Iris pigment epithelial cell (primary cell): ENCODE data around the gene LXN.

Experiments used
- DNase-seq: peaks from one replicate; pipeline ENCODE4 v3.0.0-alpha.2; 2011; ENCODE audit warnings: low read depth

The LXN gene

DNA sequence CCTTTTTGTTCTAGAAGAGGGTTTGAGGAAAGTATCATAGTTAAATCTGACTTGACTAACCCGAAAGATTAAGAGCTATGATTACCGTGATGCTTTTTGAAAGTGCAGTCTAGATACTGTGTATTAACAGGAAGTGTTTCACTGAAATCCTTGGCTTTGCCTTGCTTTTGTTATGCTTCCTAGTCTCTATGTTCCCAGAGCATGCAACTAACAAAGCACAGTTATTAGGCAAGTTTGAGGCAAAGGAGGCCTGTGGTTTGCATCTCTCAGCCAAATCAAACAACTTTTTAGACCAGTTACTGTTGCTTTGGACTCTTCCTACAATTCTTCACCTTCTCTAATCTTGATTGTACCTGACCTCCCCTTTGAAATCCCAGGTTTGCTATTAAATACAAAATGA, 3.9 kb downstream of the LXN start:
- peak; percentile 89 for DNase-seq

DNA sequence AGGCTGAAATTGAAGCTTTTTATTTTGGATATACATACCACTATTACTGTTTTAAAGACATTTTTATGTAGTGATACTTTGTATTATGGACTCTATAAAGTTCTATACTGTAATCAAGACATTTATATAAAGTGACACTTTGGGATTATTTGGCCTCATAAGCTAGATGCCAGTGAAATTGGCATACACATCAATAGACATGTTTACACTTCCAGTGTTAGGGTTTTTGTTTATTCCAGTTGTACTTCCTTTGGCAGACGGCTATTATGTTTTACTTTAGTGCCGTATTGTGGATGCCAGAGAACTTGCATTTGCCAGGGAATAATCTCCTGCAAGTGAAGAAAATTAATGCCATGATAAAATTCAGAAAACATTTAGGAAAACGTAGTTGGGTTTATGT, 6.0 kb downstream of the LXN start:
- DNase-seq, result no peak

DNA sequence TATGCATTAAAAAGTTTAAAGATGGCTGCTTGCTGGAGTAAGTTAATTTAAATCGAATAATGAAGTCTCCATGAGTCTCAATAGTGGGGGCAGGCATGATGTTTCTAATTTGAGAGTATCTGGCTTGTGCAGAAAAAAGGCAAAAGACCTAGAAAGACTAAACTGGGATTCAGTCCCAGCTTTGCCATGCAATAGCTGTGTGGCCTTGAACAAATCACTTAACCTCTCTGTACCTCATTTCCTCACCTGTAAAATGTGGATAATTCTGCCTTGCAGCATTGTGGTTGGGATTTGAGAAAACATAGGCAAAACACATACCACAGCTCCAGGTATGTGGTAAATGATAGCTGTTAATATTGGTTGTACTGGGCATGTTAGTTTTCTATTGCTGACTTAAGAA, 8.6 kb downstream of the LXN start:
- DNase-seq, result no peak

DNA sequence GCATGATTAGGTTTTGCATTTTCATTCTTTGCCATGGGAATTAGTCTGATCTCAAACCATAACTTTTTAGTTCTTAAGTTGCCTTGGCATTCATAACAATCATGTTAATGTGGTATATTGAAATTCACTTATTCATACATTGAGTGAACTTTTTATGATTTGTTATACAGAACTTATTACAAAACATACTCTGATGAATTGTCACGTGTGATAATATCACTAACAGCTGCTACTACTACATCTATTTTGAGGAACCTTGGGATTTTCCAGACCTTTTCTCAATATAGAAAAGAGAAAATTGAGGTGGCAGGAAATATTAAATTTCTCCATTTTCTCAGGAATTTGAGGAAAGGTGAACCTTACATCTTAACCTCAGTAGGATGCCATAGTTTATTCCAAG, 9.2 kb downstream of the LXN start:
- DNase-seq, result no peak

DNA sequence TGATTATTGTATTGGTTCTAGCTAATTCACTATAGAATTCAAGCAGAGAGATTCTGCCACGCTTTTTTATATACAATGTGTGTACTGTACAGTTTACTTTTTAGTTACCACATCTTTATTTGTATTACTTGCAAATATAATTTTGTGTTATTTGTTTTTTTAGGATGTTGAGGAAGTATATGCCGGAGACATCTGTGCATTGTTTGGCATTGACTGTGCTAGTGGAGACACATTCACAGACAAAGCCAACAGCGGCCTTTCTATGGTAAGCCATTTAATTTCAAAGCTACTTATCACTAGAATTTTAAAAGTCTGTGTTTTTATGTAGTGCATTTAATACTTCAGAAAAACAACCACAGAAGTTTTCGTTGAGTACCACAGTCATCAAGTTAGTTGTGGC, 11.7 kb downstream of the LXN start:
- no peak for DNase-seq

DNA sequence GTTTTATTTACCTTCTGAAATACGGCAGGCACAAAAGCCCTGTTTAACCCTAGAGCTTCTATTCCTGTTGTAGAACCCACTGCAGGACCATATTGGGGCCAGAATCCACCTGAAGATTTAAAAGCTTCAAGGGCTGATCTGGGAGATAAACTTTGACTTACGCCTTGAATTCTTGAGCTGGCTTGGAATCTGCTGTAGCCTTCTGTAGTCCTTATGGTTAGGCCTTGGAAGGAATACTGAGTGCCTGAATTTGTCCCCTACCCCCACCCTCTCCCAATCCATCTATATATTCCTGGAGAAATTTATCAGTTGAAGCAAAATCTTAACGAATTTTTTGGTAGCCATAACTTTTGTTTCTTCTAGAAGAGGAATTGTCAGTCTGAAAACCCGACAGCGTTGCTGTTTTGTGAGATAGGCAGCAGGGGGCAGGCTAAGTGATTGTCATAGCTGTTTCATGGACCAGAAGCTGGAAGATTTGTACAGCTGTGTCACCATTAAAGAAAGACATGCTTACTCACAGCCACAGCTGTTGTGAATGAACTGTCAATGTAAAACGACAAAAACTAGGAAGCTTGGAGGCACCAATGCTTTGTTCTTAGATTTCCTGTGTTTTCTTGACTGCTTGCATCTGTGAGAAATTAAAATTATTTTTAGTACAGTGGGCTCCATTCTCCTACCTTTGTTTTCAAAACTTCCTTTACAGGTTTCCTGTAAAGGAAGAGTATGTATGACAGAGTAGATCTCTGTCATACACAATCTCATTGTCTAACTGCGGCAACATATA, 12.8 kb downstream of the LXN start:
- peak; percentile 80 for DNase-seq

DNA sequence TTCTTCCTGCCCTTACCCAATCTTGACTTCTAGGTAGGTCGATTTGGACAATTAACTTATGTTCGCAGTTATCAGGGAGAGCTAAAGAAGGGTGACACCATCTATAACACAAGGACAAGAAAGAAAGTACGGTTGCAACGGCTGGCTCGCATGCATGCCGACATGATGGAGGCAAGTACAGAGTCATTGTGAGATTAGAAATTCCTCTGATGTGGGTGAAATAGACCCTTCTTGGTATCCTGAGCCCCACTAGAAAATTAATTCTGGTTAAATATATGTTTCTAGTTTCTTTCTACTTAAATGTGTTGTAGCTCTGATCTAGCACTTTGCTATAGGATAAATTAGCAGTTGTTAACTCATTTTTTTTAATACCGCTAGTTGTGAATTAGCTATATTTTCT, 13.6 kb downstream of the LXN start:
- no peak for DNase-seq

DNA sequence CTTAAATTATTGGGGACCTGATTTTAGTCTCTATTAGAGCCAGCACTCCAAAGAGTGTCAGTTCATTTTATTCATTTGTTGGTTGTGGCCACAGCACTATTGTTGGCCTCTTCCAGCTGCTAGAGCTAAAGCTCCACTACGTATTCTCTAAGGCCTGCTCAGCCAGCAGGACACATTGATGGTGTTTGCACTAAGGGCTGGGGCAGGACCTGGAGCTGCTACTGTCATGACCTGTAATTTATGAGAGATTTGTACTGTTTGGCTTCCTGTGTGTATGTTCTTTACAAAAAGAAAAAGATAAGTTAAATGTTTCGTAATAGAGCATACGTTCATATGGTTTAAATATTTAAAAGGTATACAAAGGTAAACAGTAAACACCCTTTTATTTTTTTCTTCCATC, 20.0 kb downstream of the LXN start:
- no peak for DNase-seq

DNA sequence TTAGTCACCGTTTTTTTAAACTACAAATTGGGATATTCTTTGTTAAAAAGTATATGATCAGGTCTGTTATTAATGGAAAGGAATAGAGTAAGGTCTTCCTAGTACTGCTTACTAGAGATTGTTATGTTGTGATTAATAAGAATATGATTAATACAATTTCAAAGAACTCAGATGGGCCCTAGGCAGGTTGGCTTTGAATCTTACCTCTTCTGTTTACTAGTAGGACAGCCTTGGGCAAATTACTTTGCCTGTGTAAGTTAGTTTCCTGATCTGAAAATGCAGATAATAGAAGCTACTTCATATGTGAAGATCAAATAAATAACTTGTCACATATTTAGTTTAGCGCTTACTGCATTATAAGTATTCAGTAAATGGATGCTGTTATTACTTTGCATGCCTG, 21.3 kb downstream of the LXN start:
- DNase-seq, result no peak

DNA sequence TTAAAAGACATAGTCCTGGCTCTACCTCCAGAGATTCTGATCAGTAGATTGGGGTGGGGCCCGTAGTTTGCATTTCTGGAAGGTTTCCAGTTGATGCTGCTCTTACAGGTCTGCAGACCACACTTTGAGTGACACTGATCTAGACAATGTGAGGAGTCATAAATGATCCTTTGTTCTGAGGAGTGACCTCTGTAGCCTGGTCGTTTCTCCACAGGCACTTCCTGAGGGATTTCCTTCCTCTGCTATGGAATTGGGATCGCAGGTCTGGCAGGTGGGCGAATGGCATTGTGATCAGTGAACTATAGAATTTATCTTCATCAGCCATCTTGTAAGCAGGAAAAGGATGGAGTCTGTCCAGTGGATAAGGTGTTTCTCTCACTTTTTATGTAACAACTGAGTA, 22.7 kb downstream of the LXN start:
- no peak for DNase-seq

DNA sequence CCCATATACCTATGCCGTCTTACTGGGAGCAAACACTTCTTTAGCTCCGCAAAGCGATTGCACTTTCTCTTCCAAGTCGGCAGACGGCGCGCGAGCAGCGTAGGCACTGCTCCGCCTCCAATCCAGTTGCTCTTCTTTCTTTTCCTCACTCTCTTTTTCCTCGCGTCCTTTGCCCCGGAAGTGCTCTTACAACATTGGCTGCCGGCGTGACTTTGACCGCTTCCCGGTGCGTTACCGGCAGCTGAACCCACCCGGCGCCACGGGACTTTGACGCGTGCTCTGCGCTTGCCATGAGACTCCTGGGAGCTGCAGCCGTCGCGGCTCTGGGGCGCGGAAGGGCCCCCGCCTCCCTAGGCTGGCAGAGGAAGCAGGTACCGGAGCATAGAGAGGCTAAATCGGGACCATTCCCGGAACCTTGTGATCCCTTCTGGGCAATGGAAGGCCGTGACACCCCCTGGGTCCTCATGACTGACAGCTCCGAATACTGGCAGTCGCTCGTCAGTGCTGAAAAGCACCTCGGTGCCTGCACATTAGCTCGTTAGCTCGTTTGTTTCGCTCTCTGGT, 28.0 kb downstream of the LXN start, which contains the start of gene GFM1:
Gene GFM1, plus strand, starts transcription at position 183 of the 564 bp plus-strand sequence. Its CDS starts 108 bp downstream, at position 291.
- peak; percentile 97 for DNase-seq

DNA sequence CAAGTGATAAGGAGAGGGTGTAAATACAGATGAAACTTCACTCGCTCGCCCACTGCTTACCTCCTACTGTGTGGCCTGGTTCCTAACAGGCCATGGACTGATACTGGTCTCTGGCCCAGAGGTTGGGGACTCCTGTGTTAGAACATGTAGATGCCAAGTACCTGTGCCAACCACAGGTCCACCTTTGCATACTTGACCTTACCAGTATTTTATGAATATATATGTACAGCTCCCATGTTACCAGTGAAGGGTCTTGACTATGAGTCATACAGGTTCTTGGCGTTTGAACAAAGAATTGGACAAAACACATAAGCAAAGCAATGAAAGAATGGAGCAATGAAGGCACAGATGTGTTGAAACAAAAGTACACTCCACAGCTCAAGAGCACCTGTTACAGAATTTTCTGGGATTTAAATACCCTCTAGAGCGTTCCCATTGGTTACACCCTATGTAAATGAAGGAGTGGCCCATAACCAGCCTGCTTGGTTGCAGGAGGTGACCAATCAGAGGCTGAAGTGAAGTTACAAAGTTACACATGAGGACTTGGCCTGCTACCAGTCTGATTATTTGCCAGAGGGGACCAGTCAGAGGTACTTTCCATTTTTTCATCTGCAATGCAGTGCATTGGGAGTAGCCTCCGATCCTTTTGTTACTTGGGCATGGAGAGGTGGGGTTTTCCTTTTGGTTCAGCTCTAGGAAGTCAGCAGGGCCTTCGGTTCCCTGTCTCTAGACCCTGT, 29.8 kb downstream of the LXN start:
- no peak for DNase-seq

DNA sequence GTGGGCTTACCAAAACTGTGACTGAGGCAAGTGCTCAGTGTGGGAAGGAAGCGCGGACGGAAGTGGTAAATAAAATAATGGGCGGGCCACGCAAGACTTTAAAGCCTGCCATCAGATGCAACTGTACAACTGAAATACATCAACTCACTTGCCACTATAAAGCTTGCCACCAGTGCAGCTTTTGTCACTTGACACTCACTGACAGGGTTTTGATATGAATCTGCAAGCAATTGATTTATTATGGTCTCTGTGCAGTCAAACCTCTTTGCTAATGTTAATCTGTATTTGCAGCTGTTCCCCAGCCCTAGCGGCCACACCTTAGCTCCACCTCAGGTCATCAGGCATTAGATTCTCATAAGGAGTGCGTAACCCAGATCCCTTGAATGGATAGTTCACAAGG, 30.4 kb downstream of the LXN start:
- no peak for DNase-seq

DNA sequence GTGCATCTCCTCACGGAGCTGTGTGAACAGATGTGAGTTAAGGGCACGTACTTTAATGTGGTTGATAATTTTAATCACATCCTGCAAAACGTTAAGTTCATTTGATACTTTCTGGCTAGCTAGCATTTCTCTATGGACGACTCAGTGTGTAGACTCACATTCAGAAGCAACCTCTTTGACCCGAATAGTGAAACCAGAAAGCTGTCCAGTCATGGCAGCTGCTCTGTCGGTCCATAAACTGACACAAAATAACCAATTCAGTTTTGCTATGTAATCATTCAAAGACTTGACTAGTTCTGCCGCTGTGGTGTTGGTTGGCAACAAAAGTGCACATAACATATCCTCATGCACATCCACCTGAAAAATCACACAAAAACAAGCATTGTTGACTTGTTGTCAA, 31.8 kb downstream of the LXN start:
- DNase-seq, result no peak

DNA sequence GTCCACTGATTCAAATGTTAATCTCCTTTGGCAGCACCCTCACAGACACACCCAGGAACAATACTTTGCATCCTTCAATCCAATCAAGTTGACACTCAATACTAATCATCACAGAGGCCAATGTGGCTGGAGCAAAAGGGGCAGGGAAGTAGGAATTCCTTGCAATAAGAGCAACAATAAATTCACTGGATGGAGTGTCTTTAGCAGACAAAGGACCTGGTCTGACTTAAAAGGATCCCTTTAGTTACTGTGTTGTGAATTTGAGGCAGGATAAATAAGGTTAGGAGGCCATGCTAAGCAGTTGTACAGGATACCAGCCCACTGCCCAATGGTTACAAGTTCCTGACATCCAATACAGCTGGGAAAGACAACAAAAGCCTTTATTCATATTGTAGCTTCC, 40.5 kb downstream of the LXN start:
- DNase-seq, result no peak

DNA sequence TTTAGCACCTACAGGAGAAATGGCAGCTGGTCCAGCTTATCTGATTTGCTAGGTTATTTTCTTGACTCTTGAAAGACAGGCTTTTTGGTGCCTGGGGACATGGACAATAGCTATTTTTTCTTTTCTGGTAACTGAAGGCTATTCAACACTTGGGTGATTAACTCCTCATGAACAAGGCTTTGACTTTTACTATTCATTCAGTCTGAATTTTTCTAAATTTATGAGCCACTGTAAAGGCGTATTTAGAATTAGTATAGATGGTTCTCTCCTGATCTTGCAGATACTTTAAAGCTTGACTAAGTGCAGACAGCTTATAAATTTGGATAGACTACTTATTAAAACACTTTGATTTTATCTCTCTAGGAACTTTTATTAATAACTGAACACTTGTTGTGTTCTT, 46.6 kb downstream of the LXN start:
- DNase-seq, result no peak

DNA sequence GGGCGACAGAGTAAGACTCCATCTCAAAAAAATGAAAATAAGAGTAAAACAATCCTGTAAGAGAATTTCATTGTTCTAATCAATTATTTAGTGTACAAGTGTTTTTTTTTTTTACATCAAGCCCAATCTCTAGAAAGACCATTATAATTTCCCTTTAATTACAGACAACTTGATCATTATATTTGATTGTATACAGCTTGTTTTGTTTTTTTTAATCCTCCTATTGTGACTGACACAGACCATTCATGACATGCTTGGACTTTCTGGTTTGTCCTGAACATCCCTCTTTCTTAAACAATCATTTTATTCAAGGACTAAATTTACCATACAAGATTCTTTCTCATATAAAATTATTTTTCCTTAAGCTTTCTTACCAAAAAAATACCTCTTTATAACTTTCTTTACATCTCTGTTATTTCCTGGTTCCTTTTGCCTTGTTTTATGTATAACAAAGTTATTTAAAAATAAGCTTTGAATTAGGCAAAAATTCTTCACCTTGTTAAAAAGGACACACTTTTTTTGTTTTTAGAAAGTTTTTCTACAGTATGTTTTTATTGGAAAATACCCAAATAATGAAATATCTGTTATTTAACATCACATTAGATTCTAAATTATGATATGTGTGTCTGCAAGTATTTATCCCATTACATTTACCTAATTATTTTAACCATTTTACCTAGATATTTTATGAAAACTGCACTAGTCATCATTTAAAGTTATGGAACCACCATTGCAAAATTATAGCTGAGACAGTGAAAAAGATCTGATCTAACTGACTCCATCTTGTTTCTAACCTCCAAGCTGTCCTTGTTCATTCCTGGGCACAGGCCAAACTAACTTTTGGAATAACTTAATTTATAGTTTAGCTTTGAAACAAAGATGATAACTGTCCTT, 54.2 kb downstream of the LXN start:
- no peak for DNase-seq
